Body of pancreas (tissue), 4 donors: ENCODE results near the gene NUP93. TPM values are rescaled to one million over a fixed set of nuclear protein-coding genes. Genes with fewer than 3 reads are reported as not detected.

Source experiments
- ATAC-seq: fragments of 150-250 bp; one replicate; pipeline ENCODE4 v1.9.1; 2016
- DNase-seq, 4 donors: peaks; one replicate each; pipeline ENCODE4 v3.0.0-alpha.2; 2019
- H3K27ac ChIP-seq, 4 donors: fragments of 200-600 bp; sonication (generic); 1 replicate in 3 of 4; 2 replicates in 1 of 4; pipeline versions ENCODE4 v1.5.1 to v1.6.1; 2016 to 2019; ENCODE audit warnings: mild to moderate bottlenecking in 1 of 4, mixed read lengths in 1 of 4, moderate library complexity in 1 of 4
- H3K27me3 ChIP-seq, 2 donors: fragments of 200-600 bp; sonication (generic); one replicate each; pipeline ENCODE4 v1.6.0; 2016; ENCODE audit warnings: mild to moderate bottlenecking in 1 of 2
- H3K36me3 ChIP-seq, 2 donors: fragments of 200-600 bp; sonication (generic); replicated peaks in 1 of 2; 2 replicates each; pipeline ENCODE4 v1.5.1; 2016; ENCODE audit warnings: low read depth in 2 of 2; ENCODE audit not compliant: insufficient read depth in 1 of 2
- H3K4me1 ChIP-seq: fragments of 200-600 bp; sonication (generic); one replicate; pipeline ENCODE4 v1.6.0; 2016
- H3K4me3 ChIP-seq, 2 donors: fragments of 200-600 bp; sonication (generic); 1 replicate in 1 of 2; 2 replicates in 1 of 2; pipeline ENCODE4 v1.5.1; 2016 to 2019
- H3K9me3 ChIP-seq, 3 donors: fragments of 200-600 bp; sonication (generic); 1 replicate in 2 of 3; 2 replicates in 1 of 3; pipeline ENCODE4 v1.5.1; 2016
- CTCF ChIP-seq, 7 experiments: fragments of 450-650 bp in 4 of 7; fragments of 200-600 bp in 3 of 7; sonication (generic) in 3 of 7; IDR thresholded peaks; one replicate each; pipeline ENCODE4 v1.5.1; 2016 to 2019; ENCODE audit warnings: antibody characterized with exemption in 7 of 7
- POLR2A ChIP-seq, 3 donors: fragments of 450-650 bp; IDR thresholded peaks; one replicate each; pipeline ENCODE4 v1.6.1; 2016; ENCODE audit warnings: antibody characterized with exemption in 3 of 3, mild to moderate bottlenecking in 2 of 3
- WGBS, 2 donors: methylation state at CpG; one replicate each; pipeline ENCODE4 v1.1.5; 2017; 5-methylcytosine and 5-hydroxymethylcytosine counted together
- intact Hi-C: fragments of 100-400 bp; cut with DNase I; formaldehyde crosslinking; loops from one replicate; pipeline ENCODE4 v1.15.1; 2023
- total RNA-seq, 2 donors: library from RNA; depleted of rRNA; stranded (reverse); fragments of >200 nt; gene quantifications; one replicate each; pipeline ENCODE4 v1.1.0, GENCODE V29; 2016

Gene NUP93
- total RNA-seq, 2 donors from 2014 or later: 12.2 to 19.1 TPM

DNA sequence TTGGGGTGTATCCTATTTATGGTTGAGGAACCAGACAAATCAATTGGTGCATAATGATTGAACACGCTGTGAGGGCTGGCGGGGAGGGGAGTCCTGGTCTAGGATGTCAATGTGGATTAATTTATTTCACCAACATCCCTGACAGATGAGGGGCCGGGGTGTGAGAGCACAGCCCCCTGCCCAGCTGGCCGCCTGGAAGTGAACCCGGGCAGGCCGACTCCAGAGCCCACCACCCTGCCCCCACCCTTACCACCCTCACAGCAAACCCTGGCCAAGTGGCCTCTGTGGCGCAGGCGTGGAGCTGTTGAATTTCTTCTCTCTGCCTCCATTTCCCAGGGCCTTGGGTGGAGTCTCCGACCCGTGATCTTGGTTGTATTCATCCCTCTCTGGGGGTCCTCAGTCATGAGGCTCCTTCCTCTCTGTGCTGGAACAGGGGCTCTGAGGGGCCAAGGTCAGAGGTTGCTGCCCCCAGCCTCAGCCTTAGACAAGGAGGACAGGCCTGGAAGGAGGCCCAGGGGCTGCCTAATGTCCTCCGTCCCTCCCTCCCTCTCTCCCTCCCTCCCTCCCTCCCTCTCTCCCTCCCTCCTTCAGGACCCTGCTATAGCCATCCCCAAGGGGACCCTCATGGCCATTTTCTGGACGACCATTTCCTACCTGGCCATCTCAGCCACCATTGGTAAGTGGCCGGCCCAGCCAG lies 147.7 kb downstream of the NUP93 start:
- Histone ChIP-seq H3K4me3 (no peak overlapping the region), H3K27ac (no peak overlapping the region), H3K4me1 (no peaks in the 10 kb centered on the region), H3K9me3 (no peaks in the 10 kb centered on the region), H3K36me3 (no peaks in the 10 kb centered on the region), H3K27me3 (no peaks in the 10 kb centered on the region)
- 91 to 96% methylated on average over 11 to 12 of the region's 13 CpGs for WGBS, 2 donors
- DNase-seq (no peak), ATAC-seq (no peak)
- intact Hi-C loops: no loop called here
- TF ChIP-seq CTCF (IDR thresholded peaks at IDR 0.05) (no peak), POLR2A (IDR thresholded peaks at IDR 0.05) (no peak)

DNA sequence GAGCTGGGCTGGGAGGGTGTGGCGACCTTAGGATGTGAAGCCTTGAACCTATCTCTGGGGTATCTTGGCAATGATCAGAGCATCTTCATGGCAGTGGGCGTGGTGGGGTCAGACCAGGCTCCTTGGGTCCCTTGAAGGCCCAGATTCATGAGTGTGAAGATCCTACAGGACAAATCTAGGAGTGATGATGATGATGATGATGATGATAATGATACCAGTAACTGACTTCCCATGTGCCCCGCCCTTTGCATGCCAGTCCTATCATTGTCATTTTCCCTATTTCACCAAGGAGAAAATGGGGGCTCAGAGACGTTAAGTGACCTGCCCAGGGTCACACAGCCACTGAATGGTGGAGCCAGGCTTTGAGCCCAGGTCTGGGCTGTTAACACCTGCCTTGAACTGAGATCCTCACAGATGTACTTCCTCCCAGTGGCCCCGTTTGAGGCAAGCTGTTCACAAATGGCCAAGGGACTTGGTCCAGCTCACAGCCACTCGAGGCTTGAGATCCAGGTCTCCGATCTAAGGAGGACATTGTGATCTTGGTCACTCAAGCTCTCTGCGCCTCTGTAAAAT lies 148.4 kb downstream of the NUP93 start:
- Histone ChIP-seq H3K27me3 (no peaks in the 10 kb centered on the region), H3K27ac (no peak overlapping the region), H3K4me1 (no peaks in the 10 kb centered on the region), H3K4me3 (no peak overlapping the region), H3K36me3 (no peaks in the 10 kb centered on the region), H3K9me3 (no peaks in the 10 kb centered on the region)
- ATAC-seq (no peak), DNase-seq (no peak)
- intact Hi-C loops: no loop called here
- 77 to 78% methylated on average over 8 of the region's 8 CpGs for WGBS, 2 donors
- TF ChIP-seq CTCF (IDR thresholded peaks at IDR 0.05) (no peak), POLR2A (IDR thresholded peaks at IDR 0.05) (no peak)

GRCh38 chr16:56879276-56879675 lies 149.3 kb downstream of the NUP93 start:
- H3K27me3 ChIP-seq: no peaks in the 10 kb centered on the region
- no peaks in the 10 kb centered on the region for H3K4me1 ChIP-seq
- ATAC-seq: no peak
- DNase-seq: no peak
- H3K4me3 ChIP-seq: no peak overlapping the region
- TF ChIP-seq CTCF (IDR thresholded peaks at IDR 0.05) (no peak), POLR2A (IDR thresholded peaks at IDR 0.05) (no peak)
- no peaks in the 10 kb centered on the region for H3K9me3 ChIP-seq
- no peak overlapping the region for H3K27ac ChIP-seq
- H3K36me3 ChIP-seq: no peaks in the 10 kb centered on the region
- intact Hi-C loops: no loop called here
- 85 to 100% methylated on average over 1 to 9 of the region's 9 CpGs for WGBS, 2 donors

GRCh38 chr16:56880176-56880575 lies 150.2 kb downstream of the NUP93 start:
- no peak for TF ChIP-seq POLR2A (IDR thresholded peaks at IDR 0.05)
- TF ChIP-seq CTCF (IDR thresholded peaks at IDR 0.05): no peak
- H3K36me3 ChIP-seq: no peaks in the 10 kb centered on the region
- DNase-seq (no peak), ATAC-seq (no peak)
- no peak overlapping the region for H3K27ac ChIP-seq
- no peak overlapping the region for H3K4me3 ChIP-seq
- H3K9me3 ChIP-seq: no peaks in the 10 kb centered on the region
- intact Hi-C loops: no loop called here
- no peaks in the 10 kb centered on the region for H3K27me3 ChIP-seq
- WGBS, 2 donors: 95 to 96% methylated on average over 4 to 12 of the region's 12 CpGs
- H3K4me1 ChIP-seq: peaks cover 3% of the 10 kb centered on the region

DNA sequence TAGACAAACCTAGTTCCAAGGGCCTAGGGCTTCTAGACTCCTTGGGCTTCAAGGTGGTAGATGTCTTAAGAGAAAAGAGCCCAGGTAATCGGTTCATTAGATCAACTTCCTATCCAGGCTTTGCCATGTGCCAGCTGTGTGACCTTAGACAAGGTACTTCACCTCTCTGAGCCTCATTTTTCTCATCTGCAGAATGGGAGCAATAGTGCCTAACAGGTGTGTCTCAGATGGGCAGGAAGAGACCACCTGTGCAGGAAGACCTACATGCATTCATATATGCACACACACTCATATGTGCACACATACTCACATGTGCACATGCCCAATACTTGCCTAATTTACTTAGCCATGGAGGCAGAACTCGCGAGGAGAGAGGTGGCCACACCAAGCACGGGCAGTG lies 150.8 kb downstream of the NUP93 start:
- DNase-seq: no peak
- Histone ChIP-seq H3K27me3 (no peaks in the 10 kb centered on the region), H3K4me1 (peaks cover 5% of the 10 kb centered on the region), H3K36me3 (no peaks in the 10 kb centered on the region), H3K9me3 (no peaks in the 10 kb centered on the region), H3K27ac (no peak overlapping the region), H3K4me3 (no peak overlapping the region)
- 77 to 85% methylated on average over 1 to 4 of the region's 4 CpGs for WGBS, 2 donors
- ATAC-seq: no peak
- TF ChIP-seq CTCF (IDR thresholded peaks at IDR 0.05) (no peak), POLR2A (IDR thresholded peaks at IDR 0.05) (no peak)
- intact Hi-C loops: no loop called here
